NT2/D1 (cell line): ENCODE data around the gene SLFN5.
"Not testable (repeated sequence)": the region's sequence is repeated elsewhere in the genome, so short reads cannot be mapped to it uniquely, and the experiment has no call there.

Experiments used
- DNase-seq: peaks from one replicate; pipeline ENCODE4 v3.0.0-alpha.2; 2011; ENCODE audit warnings: low read depth, low spot score
- H3K27me3 ChIP-seq: 2 replicates; pipeline ENCODE4 v1.6.0; 2011; ENCODE audit warnings: mild to moderate bottlenecking; ENCODE audit not compliant: insufficient read length, insufficient read depth
- H3K36me3 ChIP-seq: 2 replicates; pipeline ENCODE4 v1.6.1; 2011; ENCODE audit warnings: mild to moderate bottlenecking, low read length, mixed read lengths; ENCODE audit not compliant: insufficient read depth, insufficient read length
- H3K4me1 ChIP-seq: 2 replicates; pipeline ENCODE4 v1.5.1; 2011; ENCODE audit not compliant: insufficient read depth, insufficient read length
- H3K4me3 ChIP-seq: 2 replicates; pipeline ENCODE4 v1.5.1; 2011; ENCODE audit warnings: low read depth; ENCODE audit not compliant: insufficient read length
- H3K9ac ChIP-seq: 2 replicates; pipeline ENCODE4 v1.6.0; 2011; ENCODE audit warnings: low read depth; ENCODE audit not compliant: insufficient read length
- H3K9me3 ChIP-seq: 2 replicates; pipeline ENCODE4 v1.5.1; 2011; ENCODE audit warnings: mild to moderate bottlenecking, low read length; ENCODE audit not compliant: insufficient read depth
- SUZ12 ChIP-seq: IDR thresholded peaks from 2 replicates; pipeline ENCODE4 v1.6.1; 2011; ENCODE audit not compliant: insufficient read length, insufficient read depth; ENCODE audit errors: extremely low read depth
- YY1 ChIP-seq: IDR thresholded peaks from 2 replicates; pipeline ENCODE4 v1.6.1; 2011; ENCODE audit not compliant: insufficient read length, insufficient read depth
- ZNF274 ChIP-seq: IDR thresholded peaks from 2 replicates; pipeline ENCODE4 v1.6.1; 2011; ENCODE audit warnings: mild to moderate bottlenecking, low read depth, low read length

The SLFN5 gene

GRCh38 chr17:35214631-35215273 is 28.1 kb upstream of the SLFN5 start:
- no peaks in the 10 kb centered on the region for H3K36me3 ChIP-seq
- no peak overlapping the region for H3K9ac ChIP-seq
- DNase-seq = no peak
- no peak overlapping the region for H3K4me3 ChIP-seq
- TF ChIP-seq YY1 (no peak), ZNF274 (no peak), SUZ12 (no peak)
- no peaks in the 10 kb centered on the region for H3K4me1 ChIP-seq
- H3K9me3 ChIP-seq = no peaks in the 10 kb centered on the region
- H3K27me3 ChIP-seq = no peaks in the 10 kb centered on the region

GRCh38 chr17:35217107-35217506 is 25.8 kb upstream of the SLFN5 start:
- TF ChIP-seq YY1 (no peak), SUZ12 (no peak), ZNF274 (no peak)
- H3K9ac ChIP-seq = no peak overlapping the region
- H3K27me3 ChIP-seq = no peaks in the 10 kb centered on the region
- no peaks in the 10 kb centered on the region for H3K36me3 ChIP-seq
- H3K4me3 ChIP-seq = no peak overlapping the region
- H3K9me3 ChIP-seq = no peaks in the 10 kb centered on the region
- no peaks in the 10 kb centered on the region for H3K4me1 ChIP-seq
- DNase-seq = no peak

- no peak for TF ChIP-seq SUZ12
- no peak for TF ChIP-seq YY1
- no peak for TF ChIP-seq ZNF274
Measured at GRCh38 chr17:35218915-35219314, 24.0 kb upstream of the SLFN5 start.

GRCh38 chr17:35222452-35222851 is 20.4 kb upstream of the SLFN5 start:
- Histone ChIP-seq H3K9me3 (peaks cover 7% of the 10 kb centered on the region; the same call in 1 of the 2 replicates), H3K27me3 (no peaks in the 10 kb centered on the region), H3K9ac (no peak overlapping the region), H3K4me3 (no peak overlapping the region), H3K4me1 (no peaks in the 10 kb centered on the region), H3K36me3 (no peaks in the 10 kb centered on the region)
- no peak for DNase-seq
- no peak for TF ChIP-seq ZNF274
- no peak for TF ChIP-seq SUZ12
- no peak for TF ChIP-seq YY1

More at GRCh38 chr17:35218915-35219314, 24.0 kb upstream of the SLFN5 start:
- no peaks in the 10 kb centered on the region for H3K4me1 ChIP-seq
- H3K9ac ChIP-seq = no peak overlapping the region
- DNase-seq = no peak
- no peak overlapping the region for H3K4me3 ChIP-seq
- H3K36me3 ChIP-seq = no peaks in the 10 kb centered on the region
- H3K27me3 ChIP-seq = no peaks in the 10 kb centered on the region
- H3K9me3 ChIP-seq = peaks cover 7% of the 10 kb centered on the region; the same call in 1 of the 2 replicates

GRCh38 chr17:35224436-35224835 is 18.4 kb upstream of the SLFN5 start:
- no peak overlapping the region for H3K4me3 ChIP-seq
- H3K9me3 ChIP-seq = peaks cover 7% of the 10 kb centered on the region; the same call in 1 of the 2 replicates
- no peak overlapping the region for H3K9ac ChIP-seq
- H3K27me3 ChIP-seq = no peaks in the 10 kb centered on the region
- no peaks in the 10 kb centered on the region for H3K36me3 ChIP-seq
- no peak for DNase-seq
- no peaks in the 10 kb centered on the region for H3K4me1 ChIP-seq
- no peak for TF ChIP-seq ZNF274
- no peak for TF ChIP-seq YY1
- TF ChIP-seq SUZ12 = no peak

- TF ChIP-seq ZNF274 = no peak
- TF ChIP-seq YY1 = no peak
- TF ChIP-seq SUZ12 = no peak
- no peaks in the 10 kb centered on the region for H3K4me1 ChIP-seq
- no peak overlapping the region for H3K9ac ChIP-seq
- peaks cover 3% of the 10 kb centered on the region; the same call in 1 of the 2 replicates for H3K9me3 ChIP-seq
- H3K4me3 ChIP-seq = no peak overlapping the region
- no peaks in the 10 kb centered on the region for H3K36me3 ChIP-seq
- DNase-seq = no peak
- no peaks in the 10 kb centered on the region for H3K27me3 ChIP-seq
Measured at GRCh38 chr17:35227546-35227945, 15.3 kb upstream of the SLFN5 start.

GRCh38 chr17:35229638-35230037 is 13.2 kb upstream of the SLFN5 start:
- H3K9me3 ChIP-seq = no peaks in the 10 kb centered on the region
- no peaks in the 10 kb centered on the region for H3K27me3 ChIP-seq
- no peaks in the 10 kb centered on the region for H3K36me3 ChIP-seq
- no peak overlapping the region for H3K4me3 ChIP-seq
- no peak overlapping the region for H3K9ac ChIP-seq
- TF ChIP-seq ZNF274 = no peak
- no peak for TF ChIP-seq SUZ12
- TF ChIP-seq YY1 = no peak
- no peak for DNase-seq
- H3K4me1 ChIP-seq = no peaks in the 10 kb centered on the region

- H3K27me3 ChIP-seq, H3K4me3 ChIP-seq, H3K36me3 ChIP-seq, H3K9ac ChIP-seq, H3K9me3 ChIP-seq, H3K4me1 ChIP-seq, DNase-seq: not testable (repeated sequence)
Measured at GRCh38 chr17:35234315-35234714, 8.6 kb upstream of the SLFN5 start.
